GM12892 (cell line): Measurements from ENCODE around the gene TMED4.
"Not testable (repeated sequence)": the region's sequence is repeated elsewhere in the genome, so short reads cannot be mapped to it uniquely, and the experiment has no call there.

ENCODE experiments used
- DNase-seq: peaks from one replicate; pipeline ENCODE4 v3.0.0; 2011; ENCODE audit not compliant: insufficient read length
- FAIRE-seq: peaks from 2 replicates; lab custom pipeline; 2011; peaks lifted over from hg19 to GRCh38; lab: Jason Lieb, UNC
- POLR2A ChIP-seq: IDR thresholded peaks from 2 replicates; pipeline ENCODE4 v1.6.1; 2011; ENCODE audit warnings: low read depth, low read length, control low read depth
- POLR2AphosphoS5 ChIP-seq: IDR thresholded peaks from 2 replicates; pipeline ENCODE4 v1.6.1; 2011; ENCODE audit warnings: low read depth, low read length, control low read depth
- TAF1 ChIP-seq: IDR thresholded peaks from 2 replicates; pipeline ENCODE4 v1.6.1; 2011; ENCODE audit warnings: low read depth, mild to moderate bottlenecking, control low read depth, low read length, borderline replicate concordance

The TMED4 gene

DNA sequence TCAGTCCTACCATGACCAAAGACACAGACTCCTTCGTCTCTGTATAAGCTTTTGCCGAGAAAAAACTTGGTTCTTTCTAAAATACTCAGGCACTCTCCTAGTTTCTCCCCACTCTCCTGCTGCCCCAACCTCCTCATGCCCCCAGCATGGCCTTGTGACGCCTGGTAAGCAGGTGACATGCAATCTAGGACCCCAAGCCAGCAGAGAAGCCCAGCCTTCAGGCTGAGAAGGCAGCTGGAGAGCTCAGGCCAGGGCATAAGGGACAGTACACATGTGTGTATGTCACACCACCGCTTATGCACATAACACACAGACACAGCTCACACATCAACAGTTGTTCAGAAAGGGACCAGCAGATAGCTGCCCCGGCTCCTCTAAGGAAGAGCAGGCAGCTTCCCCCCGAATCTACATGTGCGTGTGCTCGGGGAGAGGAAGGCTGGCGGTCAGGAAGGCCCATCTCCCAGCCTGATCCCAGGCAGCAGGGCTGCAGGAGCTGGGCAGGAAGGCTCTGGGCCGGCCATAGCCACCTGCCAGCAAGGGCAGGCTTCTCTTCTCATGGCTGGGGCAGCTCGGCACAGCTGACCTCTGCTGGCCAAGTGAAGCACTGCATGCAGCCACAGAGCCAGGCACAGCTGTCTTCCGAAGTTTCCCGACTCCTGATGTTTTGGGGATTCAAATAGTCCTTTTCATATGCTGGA lies 16.8 kb downstream of the TMED4 start:
- FAIRE-seq: peak; percentile 69
- DNase-seq: peak; percentile 63
- TF ChIP-seq TAF1: no peak
- TF ChIP-seq POLR2A: no peak
- TF ChIP-seq POLR2AphosphoS5: peak; percentile 47; the same call in 1 of the 2 replicates

DNA sequence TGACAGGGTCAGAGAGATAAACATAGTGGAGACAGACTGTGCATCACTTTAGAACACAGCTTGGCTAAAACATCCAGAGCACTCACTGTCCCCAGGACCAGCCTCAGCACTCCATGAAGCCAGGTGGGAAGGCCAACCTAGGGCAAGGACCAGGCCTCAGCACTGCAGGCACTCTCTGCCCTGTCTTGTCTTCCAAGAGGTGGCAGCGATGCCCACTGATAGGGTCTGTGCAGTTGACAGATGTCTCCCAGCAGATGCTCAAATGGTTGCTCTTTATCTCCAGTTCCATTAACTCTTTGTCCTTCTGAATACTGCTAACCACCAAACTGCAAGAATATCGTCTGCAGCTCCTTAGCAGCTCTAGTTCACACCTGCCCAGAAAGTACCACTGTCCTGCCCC lies 17.4 kb downstream of the TMED4 start:
- no peak for FAIRE-seq
- no peak for TF ChIP-seq POLR2A
- no peak for TF ChIP-seq TAF1
- TF ChIP-seq POLR2AphosphoS5: no peak
- DNase-seq: no peak

DNA sequence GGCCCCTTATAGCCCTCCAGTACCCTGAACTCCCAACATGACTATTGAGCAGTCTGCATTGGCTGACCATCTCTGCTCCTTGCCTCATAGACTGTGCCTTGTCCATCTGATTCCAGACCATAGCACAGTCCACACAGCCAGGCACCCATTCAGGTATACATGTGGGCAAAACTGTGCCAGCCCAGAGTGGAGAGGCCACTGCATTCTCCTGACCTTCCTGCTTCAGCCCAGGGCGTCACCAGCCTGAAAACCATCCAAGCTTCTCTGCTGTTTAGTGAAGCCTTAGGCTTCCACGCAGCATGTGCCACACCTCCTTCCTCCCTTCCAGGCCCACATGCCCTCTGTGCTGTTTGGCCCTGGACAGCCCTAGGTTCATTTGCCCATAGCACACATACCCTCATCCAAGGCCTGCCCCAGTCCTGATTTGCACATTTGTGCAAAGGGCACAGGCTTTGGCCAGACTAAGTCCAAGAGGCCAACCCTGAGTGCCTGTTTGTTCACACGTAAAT lies 18.8 kb downstream of the TMED4 start:
- no peak for FAIRE-seq
- DNase-seq: no peak
- TF ChIP-seq POLR2A: no peak; the same call in 1 of the 2 replicates
- TF ChIP-seq TAF1: no peak
- TF ChIP-seq POLR2AphosphoS5: peak; percentile 89

DNA sequence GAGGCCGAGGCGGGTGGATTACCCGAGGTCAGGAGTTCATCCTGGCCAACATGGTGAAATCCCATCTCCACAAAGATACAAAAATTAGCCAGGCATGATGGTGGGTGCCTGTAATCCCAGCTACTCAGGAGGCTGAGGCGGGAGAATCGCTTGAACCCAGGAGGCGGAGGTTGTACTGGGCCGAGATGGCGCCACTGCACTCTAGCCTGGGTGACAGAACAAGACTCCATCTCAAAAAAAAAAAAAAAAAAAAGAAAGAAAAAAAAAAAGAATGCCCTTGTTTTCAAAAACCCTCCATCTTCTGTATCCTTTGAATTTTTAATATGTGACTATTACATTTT lies 19.4 kb downstream of the TMED4 start:
- not testable (repeated sequence) for FAIRE-seq, DNase-seq

DNA sequence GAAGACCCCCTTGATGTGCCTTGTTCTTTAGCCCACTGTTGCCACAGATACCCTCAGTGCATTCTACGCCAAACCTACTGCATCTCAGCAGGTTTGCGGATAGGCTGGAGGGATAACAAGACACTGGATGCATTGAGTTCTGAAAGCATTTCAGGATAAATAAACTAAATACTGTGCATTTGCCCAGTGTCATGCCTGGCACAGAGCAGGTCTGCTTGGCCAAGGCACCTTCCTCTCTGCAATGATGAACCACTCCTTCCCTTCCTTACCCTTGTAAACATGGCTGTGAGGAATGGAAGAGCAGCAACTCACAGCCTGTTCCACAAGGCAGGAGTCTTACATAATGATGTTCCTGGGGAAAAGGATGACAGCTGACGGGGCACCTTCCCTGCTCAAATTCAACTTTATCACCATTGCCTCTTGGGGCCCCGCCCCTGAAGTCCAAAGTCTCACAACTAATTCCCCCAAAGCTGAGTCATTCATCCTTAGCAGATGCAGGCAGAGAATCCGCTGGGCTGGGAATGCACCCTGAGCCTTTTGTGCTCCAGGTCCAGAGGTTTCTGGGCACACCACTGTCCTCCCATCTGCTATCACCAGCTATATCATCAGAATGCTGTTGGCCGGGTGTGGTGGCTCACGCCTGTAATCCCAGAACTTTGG lies 19.9 kb downstream of the TMED4 start:
- TF ChIP-seq POLR2AphosphoS5 (no peak), TAF1 (no peak)
- FAIRE-seq: no peak
- DNase-seq: no peak

DNA sequence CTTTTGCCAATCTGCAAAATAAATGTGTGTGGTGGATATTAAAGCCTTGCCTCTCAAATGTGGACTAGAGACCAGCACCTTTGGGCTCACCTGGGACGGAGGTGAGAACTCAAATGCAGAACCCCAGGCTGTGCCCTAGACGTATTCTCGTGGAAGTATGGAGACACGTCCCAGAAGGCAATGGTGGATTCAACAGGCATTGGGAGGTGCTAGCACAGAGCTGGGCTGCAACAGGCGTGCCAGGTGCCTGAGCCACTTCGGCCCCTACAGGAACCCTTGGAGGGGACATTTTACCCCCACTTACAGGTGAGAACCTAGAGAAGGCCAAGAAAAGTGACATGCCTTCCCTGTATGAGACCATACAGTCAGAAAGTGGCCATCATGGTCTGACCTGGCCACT lies 20.6 kb downstream of the TMED4 start:
- DNase-seq (no peak), FAIRE-seq (no peak)
- TF ChIP-seq POLR2AphosphoS5: no peak
- TF ChIP-seq TAF1: no peak
- no peak for TF ChIP-seq POLR2A

DNA sequence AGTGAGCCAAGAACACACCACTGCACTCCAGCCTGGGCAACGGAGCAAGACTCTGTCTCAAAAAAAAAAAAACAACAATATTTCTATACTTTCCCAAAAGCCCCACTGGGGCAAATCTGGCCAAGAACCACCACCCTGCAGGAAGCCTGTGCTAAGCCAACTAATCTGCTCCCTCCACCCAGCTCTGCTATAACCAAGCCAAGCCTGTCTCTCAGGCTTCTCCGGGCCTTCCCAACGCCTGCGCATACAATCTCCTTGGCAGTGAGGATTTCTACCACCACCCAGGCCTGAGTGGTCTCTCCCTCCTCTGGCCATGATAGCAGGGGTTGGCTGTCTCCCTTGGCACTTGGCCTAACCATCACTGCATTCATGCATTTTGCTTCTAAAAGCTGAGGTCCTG lies 22.5 kb downstream of the TMED4 start:
- DNase-seq (no peak), FAIRE-seq (no peak)
- TF ChIP-seq POLR2AphosphoS5: no peak
- TF ChIP-seq POLR2A: no peak
- no peak for TF ChIP-seq TAF1

DNA sequence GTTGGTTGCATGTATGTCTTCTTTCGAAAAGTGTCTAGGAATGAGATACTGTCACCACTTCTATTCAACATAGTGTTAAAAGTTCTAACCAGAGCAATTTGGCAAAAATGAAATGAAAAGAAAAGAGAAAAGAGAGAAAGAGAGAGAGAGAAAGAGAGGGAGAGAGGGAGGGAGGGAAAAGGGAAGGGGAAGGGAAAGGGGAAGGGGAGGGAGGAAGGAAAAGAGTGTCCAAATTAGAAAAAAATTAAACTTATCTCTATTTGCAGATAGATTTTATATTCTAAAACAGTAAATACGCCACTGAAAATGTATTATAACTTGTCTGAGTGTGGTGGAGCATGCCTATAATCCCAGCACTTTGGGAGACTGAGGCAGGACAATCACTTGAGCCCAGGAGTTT lies 24.5 kb downstream of the TMED4 start:
- TF ChIP-seq POLR2A (no peak), TAF1 (no peak), POLR2AphosphoS5 (no peak)
- DNase-seq (no peak), FAIRE-seq (no peak)

DNA sequence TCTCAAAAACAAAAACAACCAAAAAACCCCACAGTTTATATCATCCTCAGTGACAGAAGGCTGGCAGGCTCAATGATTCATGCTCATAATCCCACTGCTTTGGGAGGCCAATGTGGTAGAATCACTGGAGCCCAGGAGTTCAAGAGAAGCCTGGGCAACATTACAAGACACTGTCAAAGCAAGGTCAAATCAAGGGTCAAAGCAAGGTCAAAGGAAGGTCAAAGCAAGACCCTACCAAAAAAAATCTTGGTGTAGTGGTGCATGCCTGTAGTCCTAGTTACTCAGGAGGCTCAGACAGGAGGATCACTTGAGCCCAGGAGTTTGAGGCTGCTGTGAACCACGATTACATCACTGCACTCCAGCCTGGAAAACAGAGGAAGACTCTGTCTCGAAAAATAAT lies 26.7 kb downstream of the TMED4 start:
- no peak for DNase-seq
- TF ChIP-seq POLR2A: no peak
- TF ChIP-seq POLR2AphosphoS5: no peak
- no peak for TF ChIP-seq TAF1
- no peak for FAIRE-seq

DNA sequence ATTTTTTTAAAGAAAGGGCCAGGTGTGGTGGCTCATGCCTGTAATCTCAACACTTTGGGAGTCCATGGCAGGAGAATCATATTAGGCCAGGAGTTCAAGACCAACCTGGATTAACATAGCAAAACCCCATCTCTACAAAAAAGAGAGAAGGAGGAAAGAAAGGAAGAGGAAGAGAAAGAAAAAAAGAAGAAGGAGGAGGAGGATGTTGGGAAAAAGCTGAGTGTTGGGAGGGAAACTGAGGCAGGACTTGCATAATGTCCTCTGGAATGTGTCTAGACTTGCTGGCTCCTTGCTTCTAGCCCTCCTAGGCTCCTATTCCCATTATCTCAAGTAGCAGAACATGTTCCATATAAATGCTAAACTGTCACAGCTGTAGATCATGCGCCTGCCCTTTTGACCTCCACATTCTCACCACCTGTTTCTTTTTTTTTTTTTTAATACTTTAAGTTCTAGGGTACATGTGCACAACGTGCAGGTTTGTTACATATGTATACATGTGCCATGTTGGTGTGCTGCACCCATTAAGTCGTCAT lies 29.5 kb downstream of the TMED4 start:
- FAIRE-seq, DNase-seq: not testable (repeated sequence)

DNA sequence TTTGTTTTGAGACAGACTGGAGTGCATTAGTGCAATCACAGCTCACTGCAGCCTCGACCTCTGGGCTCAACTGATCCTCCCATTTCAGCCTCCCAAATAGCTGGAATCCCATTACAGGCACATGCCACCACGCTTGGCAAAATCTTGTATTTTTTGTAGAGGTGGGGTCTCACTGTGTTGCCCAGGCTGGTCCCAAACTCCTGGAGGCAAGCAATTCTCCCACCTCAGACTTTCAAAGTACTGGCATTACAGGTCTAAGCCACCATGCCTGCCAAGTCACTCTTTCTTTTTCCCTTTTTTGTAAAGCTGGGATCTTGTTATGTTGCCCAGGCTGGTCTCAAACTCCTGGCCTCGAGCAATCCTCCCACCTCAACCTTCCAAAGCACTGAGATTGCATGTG lies 32.6 kb downstream of the TMED4 start:
- TF ChIP-seq TAF1 (no peak), POLR2AphosphoS5 (no peak), POLR2A (no peak)
- no peak for DNase-seq
- FAIRE-seq: no peak

DNA sequence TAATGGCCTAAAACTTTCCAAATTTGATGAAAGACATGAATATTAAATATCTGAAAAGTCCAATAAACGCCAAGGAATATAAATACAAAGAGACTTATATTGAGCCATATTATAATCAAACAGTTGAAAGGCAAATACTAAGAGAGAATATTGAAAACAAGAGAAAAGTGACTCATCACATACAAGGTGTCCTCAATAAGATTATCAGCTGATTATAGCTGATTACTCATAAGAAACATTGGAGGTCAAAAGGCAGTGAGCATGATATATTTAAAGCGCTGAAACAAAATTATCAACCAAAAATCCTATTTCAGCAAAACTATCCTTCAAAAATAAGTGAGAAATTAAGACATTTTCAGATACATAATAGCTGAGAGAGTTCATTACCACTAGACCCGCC lies 33.1 kb downstream of the TMED4 start:
- DNase-seq (no peak), FAIRE-seq (no peak)
- no peak for TF ChIP-seq POLR2A
- TF ChIP-seq TAF1: no peak
- no peak for TF ChIP-seq POLR2AphosphoS5
